NOMO-1 treated with dmso at 0.1 percent for 144 hours (cell line): Measurements from ENCODE around the gene TEDC1.

Experiments
- DNase-seq: peaks from one replicate; lab custom pipeline; 2025; ENCODE audit not compliant: unreplicated experiment; lab: John Stamatoyannopoulos, UW

The TEDC1 gene

DNA sequence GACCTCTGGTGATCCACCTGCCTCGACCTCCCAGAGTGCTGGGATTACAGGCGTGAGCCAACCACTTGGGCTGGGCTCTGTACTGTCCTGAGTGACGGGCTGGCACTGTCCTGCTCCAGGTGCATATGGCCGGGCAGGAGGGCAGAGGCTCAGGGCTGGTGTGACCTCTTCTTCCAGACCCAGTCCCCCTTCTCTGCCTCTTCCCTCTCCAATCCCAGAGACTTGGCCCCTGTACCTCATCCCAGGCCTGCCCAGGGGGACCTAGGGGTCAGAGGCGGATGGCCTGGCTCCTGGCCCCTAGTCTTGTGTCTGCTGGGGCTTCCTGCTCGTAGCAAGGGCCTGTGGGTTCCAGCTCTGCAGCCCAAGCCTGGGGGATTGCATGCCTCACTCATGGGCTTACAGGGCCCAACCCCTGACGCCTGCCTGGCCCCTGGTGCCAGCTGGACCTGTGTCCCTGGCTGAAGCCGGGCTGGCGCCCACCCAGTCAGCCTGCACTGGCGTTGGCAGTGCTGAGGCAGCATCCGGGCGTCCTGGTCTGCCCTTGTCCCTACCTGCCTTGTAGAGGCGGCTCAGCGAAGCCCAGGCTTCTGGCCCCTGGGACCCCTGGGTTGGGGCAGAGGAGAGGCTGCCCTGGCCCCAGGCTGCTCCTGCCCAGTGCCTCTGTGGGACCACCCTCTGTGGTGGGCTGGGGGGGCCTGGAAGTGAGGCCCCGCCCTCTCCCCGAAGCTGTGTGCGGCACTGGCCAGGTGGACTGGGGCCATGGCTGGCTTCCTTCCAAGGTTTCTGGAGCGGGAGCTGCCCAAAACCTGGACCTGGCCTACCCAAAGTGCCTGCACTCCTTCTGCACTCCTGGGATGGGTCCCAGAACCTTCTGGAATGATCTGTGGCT lies 4.3 kb downstream of the TEDC1 start:
- no peak for DNase-seq

DNA sequence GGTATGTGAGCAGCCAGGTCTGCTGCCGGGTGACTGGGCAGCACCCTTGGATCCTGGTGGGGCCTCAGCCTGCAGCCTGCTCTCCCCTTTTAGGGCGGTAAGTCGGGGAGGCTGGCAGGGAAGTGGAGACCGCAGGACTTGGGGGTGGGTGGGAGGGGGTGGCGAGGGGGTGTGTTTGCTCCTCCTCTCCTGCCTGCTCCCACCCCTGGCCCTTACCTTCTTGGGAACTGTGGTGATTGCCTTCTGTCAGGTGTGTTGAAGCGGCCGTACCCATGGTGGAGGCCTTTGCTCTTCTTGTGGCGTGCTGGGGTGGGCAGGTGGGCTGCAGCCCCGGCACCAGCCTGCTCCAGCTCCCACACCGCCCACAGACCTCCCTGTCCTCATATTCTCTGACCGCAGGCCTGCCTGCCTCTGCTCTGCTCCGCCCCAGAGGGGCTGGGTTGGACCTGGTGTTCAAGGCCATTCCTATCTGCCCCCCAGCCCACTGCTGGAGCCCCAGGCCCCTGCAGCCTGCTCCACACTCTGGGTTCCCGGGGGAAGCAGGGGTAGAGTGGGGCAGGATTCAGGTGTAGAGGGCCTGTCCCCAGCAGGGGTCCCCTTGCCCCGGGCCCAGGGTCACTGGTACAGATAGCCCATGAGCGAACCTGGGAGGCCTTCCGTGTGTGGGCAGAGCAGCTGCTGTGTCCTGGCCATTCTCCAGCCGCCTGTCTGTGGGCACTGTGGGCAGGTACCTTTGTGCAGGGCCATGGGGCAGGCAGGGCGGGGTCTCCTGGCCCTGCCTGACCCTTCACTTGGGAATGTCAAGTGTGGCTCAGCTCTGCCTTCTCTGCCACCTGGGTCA lies 5.2 kb downstream of the TEDC1 start:
- DNase-seq: no peak

DNA sequence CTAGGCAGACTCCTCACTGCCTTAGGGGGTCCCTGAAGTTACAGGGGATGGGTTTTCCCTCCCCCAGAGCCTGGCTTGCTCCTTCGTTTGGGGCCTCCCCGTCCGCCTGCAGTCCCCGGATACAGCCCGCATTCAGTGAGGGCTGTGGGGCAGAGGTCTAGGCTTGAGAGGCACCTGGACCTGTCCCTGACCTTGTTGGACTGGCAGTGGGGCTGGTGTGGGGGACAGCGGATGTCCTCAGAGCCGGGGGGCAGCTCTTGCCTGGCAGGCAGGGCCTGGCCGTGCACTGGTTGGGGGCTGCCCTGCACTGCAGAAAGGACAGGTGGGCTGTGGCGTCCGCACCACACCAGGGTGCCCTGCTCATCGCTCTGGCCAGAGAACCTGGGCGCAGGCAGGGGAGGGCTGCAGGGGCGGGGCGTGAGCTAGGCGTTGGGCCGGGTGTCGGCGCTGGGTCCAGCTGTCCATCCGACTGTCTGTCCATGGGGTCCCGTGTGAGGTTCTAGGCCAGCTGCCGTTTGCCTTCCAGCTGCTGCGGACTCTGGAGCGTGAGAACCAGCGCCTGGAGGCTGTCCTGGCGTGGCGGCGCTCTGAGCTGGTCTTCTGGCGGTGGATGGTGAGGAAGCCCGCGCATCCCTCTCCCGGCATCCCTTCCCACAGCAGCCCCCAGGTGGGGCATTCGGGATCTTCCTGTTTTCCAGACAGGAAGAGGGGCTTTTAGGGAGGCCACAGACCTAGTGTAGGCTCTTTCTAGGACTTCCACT lies 6.0 kb downstream of the TEDC1 start:
- no peak for DNase-seq

DNA sequence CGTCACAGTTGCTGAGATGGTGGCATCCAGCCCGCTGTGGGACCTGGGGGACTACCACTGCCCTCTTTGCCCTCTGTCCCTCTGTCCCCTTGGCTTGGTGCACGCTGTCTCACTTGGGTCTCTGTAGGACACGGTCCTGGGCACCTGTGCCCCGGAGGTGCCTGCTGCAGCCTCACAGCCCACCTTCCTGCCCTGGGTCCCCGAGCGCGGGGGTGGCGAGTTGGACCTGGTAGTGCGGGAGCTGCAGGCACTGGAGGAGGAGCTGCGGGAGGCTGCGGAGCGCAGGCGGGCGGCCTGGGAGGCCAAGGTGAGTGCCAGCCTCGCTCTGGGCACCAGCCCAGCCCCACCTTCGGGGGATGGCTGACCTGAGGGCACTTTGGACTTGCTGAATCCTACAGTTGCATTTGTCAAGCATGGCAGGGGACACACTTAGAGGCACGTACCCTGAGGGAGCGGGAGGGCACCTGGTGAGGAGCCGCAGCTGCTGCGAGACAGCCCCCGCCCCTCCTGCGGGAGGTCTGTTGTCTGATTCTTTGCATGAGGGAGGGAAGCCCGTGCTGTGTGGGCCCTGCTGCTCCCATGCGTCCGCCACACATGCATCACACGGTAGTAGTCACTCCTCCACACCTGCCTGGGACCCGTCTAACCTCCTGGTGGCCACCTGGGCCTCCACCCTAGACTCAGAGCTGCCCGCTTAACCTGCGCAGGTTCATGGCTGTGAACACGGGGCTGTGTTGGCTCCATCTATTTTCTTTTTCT lies 6.8 kb downstream of the TEDC1 start:
- no peak for DNase-seq

DNA sequence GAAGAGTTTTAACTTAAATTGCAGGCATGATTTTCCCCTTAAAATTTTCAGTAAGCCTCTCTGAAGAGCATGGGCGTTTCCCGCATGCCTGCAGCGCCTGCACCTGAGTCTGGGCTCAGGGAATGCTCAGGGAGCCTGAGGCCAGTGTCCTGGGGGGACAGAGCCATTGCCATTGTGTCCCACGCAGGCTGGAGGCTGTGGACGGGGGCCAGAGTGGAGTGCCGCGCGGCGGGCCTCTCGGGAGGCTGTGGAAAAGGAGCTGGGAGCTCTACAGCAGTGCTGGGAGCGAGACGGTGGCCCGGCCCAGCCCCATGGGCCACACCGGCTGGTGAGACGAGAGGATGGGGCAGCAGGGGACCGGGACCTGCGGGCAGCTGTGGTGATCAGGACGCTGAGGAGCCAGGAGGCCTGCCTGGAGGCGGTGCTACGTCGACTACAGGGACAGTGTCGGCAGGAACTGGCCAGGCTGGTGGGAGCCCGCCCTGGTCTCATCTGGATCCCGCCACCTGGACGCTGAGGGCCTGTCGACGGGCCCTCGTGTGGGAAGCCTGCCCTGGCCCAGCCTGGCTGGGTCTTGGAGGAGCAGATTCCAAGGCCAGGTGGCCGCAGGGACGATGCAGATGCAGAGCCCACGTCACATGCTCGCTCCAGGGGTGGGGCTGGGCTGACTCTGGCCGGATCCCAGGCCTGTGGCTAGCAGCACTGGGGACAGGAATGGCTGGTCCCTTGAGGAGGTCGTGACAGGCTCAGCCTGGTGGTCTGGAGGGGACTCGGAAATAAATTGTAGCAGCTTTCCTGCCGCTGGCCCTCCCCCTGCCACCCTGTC lies 7.6 kb downstream of the TEDC1 start:
- no peak for DNase-seq

- no peak for DNase-seq
Observed at GRCh38 chr14:105499256-105500035, 8.4 kb downstream of the TEDC1 start.

DNA sequence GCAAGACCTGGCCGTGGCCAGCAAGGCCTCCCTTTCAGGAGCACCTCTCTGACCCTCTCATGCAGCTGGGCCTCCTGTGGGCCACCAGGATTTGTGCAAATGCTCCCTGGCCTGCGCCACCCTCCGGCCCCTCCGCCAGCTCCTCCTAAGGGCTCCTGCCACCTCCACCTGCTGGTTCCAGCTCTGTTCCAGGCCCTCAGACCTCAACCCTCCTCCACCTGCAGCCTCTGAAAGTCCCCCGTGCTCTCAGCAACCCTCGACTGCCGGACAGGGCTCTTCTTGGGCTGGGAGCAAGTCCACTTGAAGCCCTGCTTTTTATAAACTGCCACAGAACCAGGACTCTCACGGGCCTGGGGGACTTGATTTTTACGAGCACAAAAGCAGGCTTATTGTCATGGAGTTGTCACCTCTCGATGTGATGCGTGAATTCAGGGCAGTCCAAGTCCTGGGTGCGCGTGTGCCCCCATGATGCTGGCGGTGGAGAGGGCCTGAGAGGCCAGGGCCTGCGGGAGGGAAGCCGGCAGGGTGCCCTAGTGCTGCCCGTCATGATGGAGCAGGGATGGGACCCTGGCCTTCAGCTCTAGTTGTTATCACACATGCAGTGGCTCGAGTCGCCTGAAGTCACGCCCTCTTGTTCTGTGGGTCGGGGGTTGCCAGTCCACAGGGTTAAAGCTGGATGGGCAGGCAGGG lies 9.1 kb downstream of the TEDC1 start:
- no peak for DNase-seq

DNA sequence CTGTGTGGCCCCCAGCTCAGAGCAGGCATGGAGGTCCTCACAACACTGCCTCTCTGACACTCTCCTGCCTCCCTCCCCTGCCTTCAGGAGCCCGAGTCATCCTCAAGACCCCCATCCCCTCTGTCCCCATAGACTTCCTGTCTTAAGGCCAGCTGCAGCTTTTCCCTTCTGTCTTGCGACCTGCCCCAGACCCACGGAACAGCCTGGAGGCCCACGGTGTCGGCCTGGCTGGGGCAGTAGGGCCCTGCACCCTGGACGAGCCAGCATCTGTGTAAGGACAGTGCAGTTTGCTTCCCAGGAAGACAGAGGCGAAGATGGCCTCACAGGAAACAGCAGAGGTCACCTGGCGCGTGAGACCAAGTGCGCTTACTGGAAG lies 9.7 kb downstream of the TEDC1 start:
- no peak for DNase-seq

DNA sequence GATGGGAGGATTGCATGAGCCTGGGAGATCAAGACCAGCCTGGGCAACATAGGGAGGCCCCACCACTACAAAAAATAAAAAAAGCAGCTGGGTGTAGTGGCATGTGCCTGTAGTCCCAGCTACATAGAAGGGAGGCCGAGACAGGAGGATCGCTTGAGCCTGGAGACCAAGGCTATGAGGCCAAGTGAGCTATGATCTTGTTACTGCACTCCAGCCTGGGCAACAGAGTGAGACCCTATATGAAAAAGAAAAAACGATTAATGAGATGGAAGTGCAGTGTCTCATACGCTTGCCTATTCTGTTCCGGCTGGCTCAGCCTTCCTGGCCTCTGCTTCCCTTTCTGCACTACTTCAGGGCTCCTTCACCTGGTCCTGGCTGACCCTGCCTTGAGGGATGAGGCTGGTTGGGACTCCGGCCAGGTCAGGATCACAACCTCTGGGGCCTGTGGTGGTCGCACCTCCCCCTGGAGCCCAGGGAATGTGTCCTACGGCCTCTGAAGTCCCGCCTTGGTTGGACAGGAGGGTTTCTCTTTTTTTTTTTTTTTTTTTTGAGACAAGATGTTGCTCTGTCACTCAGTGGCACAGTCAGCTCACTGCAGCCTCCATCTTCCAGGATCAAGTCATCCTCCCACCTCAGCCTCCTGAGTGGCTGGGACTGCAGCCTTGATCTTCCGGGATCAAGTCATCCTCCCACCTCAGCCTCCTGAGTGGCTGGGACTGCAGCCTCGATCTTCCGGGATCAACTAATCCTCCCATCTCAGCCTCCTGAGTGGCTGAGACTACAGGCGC lies 10.7 kb downstream of the TEDC1 start:
- no peak for DNase-seq

DNA sequence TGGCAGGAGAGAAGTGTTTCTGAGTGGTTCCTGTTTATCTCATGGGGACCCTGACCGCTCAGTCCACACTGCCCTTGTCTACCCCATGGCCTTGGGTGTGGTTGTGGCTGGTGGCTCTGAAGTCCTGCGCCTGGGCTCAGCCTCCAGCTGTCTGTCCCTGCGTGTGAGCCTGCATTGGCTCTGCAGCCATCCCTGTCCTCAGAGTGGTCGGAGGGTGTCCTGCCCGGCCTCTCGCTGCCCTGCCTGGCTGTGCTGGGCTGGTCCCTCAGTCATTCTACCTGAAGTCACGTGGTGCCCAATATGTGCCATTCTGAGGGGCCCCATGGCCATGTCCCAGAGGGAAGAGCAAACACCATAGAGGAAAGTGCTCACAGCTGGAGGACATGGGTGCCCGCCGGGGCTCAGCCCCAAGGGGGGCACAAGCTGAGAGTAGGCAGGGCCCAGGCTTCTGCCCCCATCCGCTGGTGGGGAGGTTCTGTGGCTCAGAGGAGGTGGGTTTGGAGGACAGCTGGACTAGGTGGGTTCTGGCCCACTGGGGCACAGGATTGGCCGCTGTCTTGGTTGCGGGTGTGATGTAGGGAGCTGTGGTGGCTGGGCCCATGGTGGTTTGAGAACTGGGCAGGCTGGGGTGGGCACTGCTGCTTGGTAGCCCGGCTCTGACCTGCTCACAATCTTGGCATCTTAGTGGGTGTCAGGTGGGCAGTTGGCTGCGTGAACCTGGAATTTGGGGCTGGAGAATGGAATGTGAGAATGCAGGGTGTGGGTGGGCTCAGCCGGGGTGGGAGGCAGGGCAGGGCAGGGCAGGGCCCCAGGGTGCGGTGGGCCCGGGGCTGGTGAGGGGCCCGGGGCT lies 11.6 kb downstream of the TEDC1 start:
- DNase-seq: no peak

DNA sequence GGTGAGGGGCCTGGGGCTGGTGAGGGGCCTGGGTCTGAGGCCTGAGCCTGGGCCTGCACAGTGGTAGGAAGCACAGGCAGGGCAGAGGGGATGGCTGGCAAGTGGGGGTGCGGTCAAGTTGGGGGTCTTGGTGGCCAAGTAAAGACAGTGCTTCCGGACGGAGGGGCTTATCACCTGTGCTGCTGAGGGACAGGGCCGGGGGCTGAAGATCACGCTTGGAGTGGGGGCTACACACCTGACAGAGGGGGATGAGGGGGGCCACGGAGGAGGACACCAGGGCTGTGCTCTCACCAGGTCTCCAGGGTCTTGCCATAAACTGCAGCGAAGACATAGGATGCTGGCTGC lies 12.2 kb downstream of the TEDC1 start:
- DNase-seq: no peak

GRCh38 chr14:105503935-105504692 lies 13.1 kb downstream of the TEDC1 start:
- no peak for DNase-seq

GRCh38 chr14:105505101-105505500 lies 14.1 kb downstream of the TEDC1 start:
- no peak for DNase-seq

- DNase-seq: no peak
Observed at GRCh38 chr14:105507247-105507646, 16.2 kb downstream of the TEDC1 start.

- DNase-seq: no peak
Observed at GRCh38 chr14:105508069-105508468, 17.0 kb downstream of the TEDC1 start.

DNA sequence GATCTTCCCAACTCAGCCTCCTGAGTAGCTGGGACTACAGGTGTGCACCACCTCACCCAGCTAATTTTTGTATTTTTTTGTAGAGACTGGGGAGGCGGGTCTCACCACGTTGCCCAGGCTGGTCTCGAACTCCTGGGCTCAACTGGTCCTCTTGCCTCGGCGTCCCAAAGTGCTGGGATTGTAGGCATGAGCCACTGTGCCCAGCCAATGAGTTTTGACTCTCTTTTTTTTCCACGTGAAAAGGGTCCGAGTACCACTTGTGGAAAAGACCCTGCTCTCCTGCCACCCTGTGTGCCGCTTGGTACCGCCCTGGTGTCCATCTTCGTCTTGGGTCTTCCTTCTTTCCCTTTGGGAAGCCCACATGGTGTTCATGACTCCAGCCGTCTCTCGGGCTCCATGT lies 17.6 kb downstream of the TEDC1 start:
- no peak for DNase-seq
